H9 (cell line): ENCODE data around the gene GABARAP. TPM values are rescaled to one million over a fixed set of nuclear protein-coding genes. Genes with fewer than 3 reads are reported as not detected.
A peak's percentile ranks its signal among the peaks of the same experiment; 100 is the strongest.

ENCODE experiments used
- DNase-seq: peaks from one replicate; pipeline ENCODE4 v3.0.0-alpha.2; 2017
- H2AFZ ChIP-seq: one replicate; pipeline ENCODE4 v1.6.1; 2013; ENCODE audit warnings: mild to moderate bottlenecking, low read length, control low read depth, moderate library complexity
- H2AK5ac ChIP-seq: 2 replicates; pipeline ENCODE4 v1.6.1; 2013; ENCODE audit warnings: low read length, control low read depth, mixed read lengths; ENCODE audit not compliant: insufficient read length
- H2BK120ac ChIP-seq: one replicate; pipeline ENCODE4 v1.6.1; 2013; ENCODE audit warnings: low read depth, mild to moderate bottlenecking, low read length, control low read depth, inconsistent platforms; ENCODE audit not compliant: poor library complexity, severe bottlenecking
- H2BK12ac ChIP-seq: 2 replicates; pipeline ENCODE4 v1.6.1; 2013; ENCODE audit warnings: low read length, control low read depth, mixed read lengths, low read depth; ENCODE audit not compliant: insufficient read length
- H2BK15ac ChIP-seq: 2 replicates; pipeline ENCODE4 v1.6.1; 2013; ENCODE audit warnings: low read depth, low read length, control low read depth
- H2BK20ac ChIP-seq: one replicate; pipeline ENCODE4 v1.6.1; 2013; ENCODE audit warnings: low read depth, mild to moderate bottlenecking, low read length, control low read depth, inconsistent platforms; ENCODE audit not compliant: poor library complexity, severe bottlenecking
- H2BK5ac ChIP-seq: 2 replicates; pipeline ENCODE4 v1.6.1; 2013; ENCODE audit warnings: low read length, control low read depth, mixed read lengths; ENCODE audit not compliant: insufficient read length
- H3K14ac ChIP-seq: 2 replicates; pipeline ENCODE4 v1.6.1; 2013; ENCODE audit warnings: low read length, control low read depth; ENCODE audit not compliant: insufficient read depth
- H3K18ac ChIP-seq: 2 replicates; pipeline ENCODE4 v1.6.1; 2013; ENCODE audit warnings: low read depth, mild to moderate bottlenecking, mixed read lengths, low read length, control low read depth; ENCODE audit not compliant: insufficient read length
- H3K23ac ChIP-seq: 2 replicates; pipeline ENCODE4 v1.6.1; 2013; ENCODE audit warnings: low read length, control low read depth, mixed read lengths, low read depth; ENCODE audit not compliant: insufficient read length
- H3K23me2 ChIP-seq: 2 replicates; pipeline ENCODE4 v1.6.1; 2013; ENCODE audit warnings: low read depth, mild to moderate bottlenecking, mixed read lengths, low read length, control low read depth; ENCODE audit not compliant: insufficient read length, poor library complexity, severe bottlenecking
- H3K27ac ChIP-seq: 2 replicates; pipeline ENCODE4 v1.5.1; 2013; ENCODE audit warnings: low read length, control low read depth, mixed read lengths, low read depth; ENCODE audit not compliant: insufficient read length
- H3K27me3 ChIP-seq: 2 replicates; pipeline ENCODE4 v1.6.1; 2013; ENCODE audit warnings: low read length, control low read depth, inconsistent platforms; ENCODE audit not compliant: insufficient read depth
- H3K4ac ChIP-seq: 2 replicates; pipeline ENCODE4 v1.6.1; 2013; ENCODE audit warnings: low read depth, mild to moderate bottlenecking, control low read depth, inconsistent platforms, low read length, moderate library complexity
- H3K4me1 ChIP-seq: 2 replicates; pipeline ENCODE4 v1.6.1; 2013; ENCODE audit warnings: low read length, control low read depth, inconsistent platforms; ENCODE audit not compliant: insufficient read depth
- H3K4me2 ChIP-seq: 2 replicates; pipeline ENCODE4 v1.6.1; 2013; ENCODE audit warnings: low read length, control low read depth, mixed read lengths; ENCODE audit not compliant: insufficient read length, insufficient read depth
- H3K56ac ChIP-seq: 2 replicates; pipeline ENCODE4 v1.6.1; 2013; ENCODE audit warnings: low read depth, mild to moderate bottlenecking, mixed read lengths, low read length, control low read depth; ENCODE audit not compliant: insufficient read length
- H3K79me1 ChIP-seq: 2 replicates; pipeline ENCODE4 v1.6.1; 2013; ENCODE audit warnings: low read depth, mild to moderate bottlenecking, moderate library complexity, low read length, control low read depth, inconsistent platforms; ENCODE audit not compliant: insufficient read depth, poor library complexity, severe bottlenecking
- H3K79me2 ChIP-seq: 2 replicates; pipeline ENCODE4 v1.6.1; 2013; ENCODE audit warnings: low read length, control low read depth, inconsistent platforms; ENCODE audit not compliant: insufficient read depth
- H3K9ac ChIP-seq: 2 replicates; pipeline ENCODE4 v1.6.1; 2013; ENCODE audit warnings: low read length, control low read depth, mixed read lengths; ENCODE audit not compliant: insufficient read length; ENCODE audit errors: extremely low read depth
- H3K9me3 ChIP-seq: one replicate; pipeline ENCODE4 v1.6.1; 2013; ENCODE audit warnings: low read depth, low read length, inconsistent platforms; ENCODE audit not compliant: control insufficient read depth
- H3T11ph ChIP-seq: one replicate; pipeline ENCODE4 v1.6.1; 2013; ENCODE audit warnings: mild to moderate bottlenecking, low read length, control low read depth, inconsistent platforms
- H4K20me1 ChIP-seq: one replicate; pipeline ENCODE4 v1.6.1; 2013; ENCODE audit not compliant: control insufficient read depth, insufficient read length, insufficient read depth
- H4K5ac ChIP-seq: 2 replicates; pipeline ENCODE4 v1.6.1; 2013; ENCODE audit warnings: low read depth, mild to moderate bottlenecking, mixed read lengths, low read length, control low read depth; ENCODE audit not compliant: insufficient read length
- H4K8ac ChIP-seq: replicated peaks from 2 replicates; pipeline ENCODE4 v1.6.1; 2013; ENCODE audit warnings: low read length, control low read depth, mixed read lengths, low read depth; ENCODE audit not compliant: insufficient read length
- H4K91ac ChIP-seq: 2 replicates; pipeline ENCODE4 v1.6.1; 2013; ENCODE audit warnings: low read depth, mild to moderate bottlenecking, moderate library complexity, mixed read lengths, low read length, control low read depth; ENCODE audit not compliant: insufficient read length
- H3K27ac Mint-ChIP-seq, 3 experiments: 2 replicates in 2 of 3; 3 replicates in 1 of 3; pipeline ENCODE4 v1.8.0; 2020 to 2021; ENCODE audit warnings: mixed read lengths in 3 of 3, mild to moderate bottlenecking in 1 of 3, moderate library complexity in 1 of 3
- H3K27me3 Mint-ChIP-seq: 2 replicates; pipeline ENCODE4 v1.8.0; 2021; ENCODE audit warnings: low read depth, mild to moderate bottlenecking, moderate library complexity, mixed read lengths
- H3K36me3 Mint-ChIP-seq, 3 experiments: 2 replicates in 2 of 3; 3 replicates in 1 of 3; pipeline ENCODE4 v1.8.0; 2020 to 2021; ENCODE audit warnings: low read depth in 3 of 3, mixed read lengths in 3 of 3; ENCODE audit not compliant: insufficient read depth in 1 of 3
- H3K4me1 Mint-ChIP-seq, 2 experiments: 2 replicates each; pipeline ENCODE4 v1.8.0; 2020; ENCODE audit warnings: mixed read lengths in 2 of 2
- H3K4me3 Mint-ChIP-seq, 2 experiments: 2 replicates in 1 of 2; 3 replicates in 1 of 2; pipeline ENCODE4 v1.8.0; 2020 to 2021; ENCODE audit warnings: mild to moderate bottlenecking in 2 of 2, mixed read lengths in 2 of 2, moderate library complexity in 1 of 2
- H3K9me3 Mint-ChIP-seq, 2 experiments: 2 replicates in 1 of 2; 3 replicates in 1 of 2; pipeline ENCODE4 v1.8.0; 2020; ENCODE audit warnings: mild to moderate bottlenecking in 2 of 2, mixed read lengths in 2 of 2, moderate library complexity in 1 of 2
- CTCF ChIP-seq: fragments of 200-600 bp; sonication (generic); conservative IDR thresholded peaks from 3 replicates; pipeline ENCODE4 v1.8.0; 2021; ENCODE audit warnings: antibody characterized with exemption, mild to moderate bottlenecking
- WGBS: extraction: QIAGEN DNeasy Blood & Tissue Kit; methylation state at CpG from one replicate; pipeline ENCODE4 v1.1.7; 2013; ENCODE audit warnings: missing lambda C conversion rate, low lambda C conversion rate, mixed read lengths; ENCODE audit not compliant: insufficient read length; ENCODE audit errors: extremely low coverage; 5-methylcytosine and 5-hydroxymethylcytosine counted together
- total RNA-seq: library from RNA; stranded (reverse); gene quantifications from 2 replicates; pipeline ENCODE4 v1.2.1, GENCODE V29; 2021

The GABARAP gene
- total RNA-seq, 1 experiment from 2014 or later: 261 TPM

DNA sequence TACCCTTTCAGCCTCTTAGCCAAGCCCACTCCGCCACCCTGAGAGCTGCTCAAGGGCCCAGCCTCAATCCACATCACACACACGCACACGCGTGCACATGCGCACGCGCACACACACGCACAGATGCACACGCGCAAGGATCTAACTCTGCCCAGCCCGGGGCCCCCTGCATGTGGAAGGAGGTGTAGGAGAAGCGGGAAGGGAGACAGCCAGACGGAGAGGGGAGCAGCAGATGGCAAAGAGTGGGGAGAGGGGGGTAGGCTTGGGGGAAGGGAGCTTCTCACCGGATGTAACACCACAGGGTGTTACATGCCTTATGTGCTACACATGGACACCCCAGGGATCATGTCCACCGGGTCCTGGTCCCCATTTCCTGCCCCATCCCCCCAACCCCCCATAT is 37.9 kb downstream of the GABARAP start:
- no peak overlapping the region; the same call in 1 of the 2 replicates for H3K4ac ChIP-seq
- no peak overlapping the region for H4K8ac ChIP-seq
- no peak overlapping the region for H3K56ac ChIP-seq
- H2BK120ac ChIP-seq: no peak overlapping the region
- H3K27ac ChIP-seq: no peak overlapping the region
- no peak overlapping the region for H2BK20ac ChIP-seq
- H3K79me2 ChIP-seq: no peaks in the 10 kb centered on the region
- H3K23me2 ChIP-seq: peaks cover 5% of the 10 kb centered on the region
- peaks cover 28 to 43% of the 10 kb centered on the region in 2 experiments for H3K4me1 Mint-ChIP-seq
- no peaks in the 10 kb centered on the region; the same call in none of the 2 replicates for H3K27me3 Mint-ChIP-seq
- peak overlapping the region; percentile 66 to 83 for H3K4me3 Mint-ChIP-seq
- H3K4me1 ChIP-seq: peaks cover 9% of the 10 kb centered on the region; the same call in 1 of the 2 replicates
- H2BK12ac ChIP-seq: no peak overlapping the region
- no peaks in the 10 kb centered on the region for H3K79me1 ChIP-seq
- TF ChIP-seq CTCF: no peak
- no peak overlapping the region for H4K5ac ChIP-seq
- peak overlapping the region; percentile 63 for H3K4me2 ChIP-seq
- H2AK5ac ChIP-seq: no peak overlapping the region
- H2BK15ac ChIP-seq: no peak overlapping the region
- H3T11ph ChIP-seq: no peak overlapping the region
- no peak overlapping the region for H4K91ac ChIP-seq
- WGBS: no CpG with 5 or more reads among the region's 15 CpGs
- H3K27me3 ChIP-seq: no peaks in the 10 kb centered on the region
- no peak overlapping the region for H2BK5ac ChIP-seq
- H3K9ac ChIP-seq: no peak overlapping the region
- H2AFZ ChIP-seq: no peak overlapping the region
- H3K9me3 Mint-ChIP-seq: no peaks in the 10 kb centered on the region
- peaks cover 22 to 38% (median 30%) of the 10 kb centered on the region in 3 experiments for H3K36me3 Mint-ChIP-seq
- H3K9me3 ChIP-seq: no peaks in the 10 kb centered on the region
- peak overlapping the region; percentile 34 to 97 (median 70); a peak in 4 of 7 replicates for H3K27ac Mint-ChIP-seq
- H3K18ac ChIP-seq: peak overlapping the region; percentile 3
- 0 out of 2 replicates have a peak overlapping the region, but pooled peaks have one; percentile 0 for H3K14ac ChIP-seq
- no peak for DNase-seq
- H4K20me1 ChIP-seq: no peaks in the 10 kb centered on the region
- no peak overlapping the region for H3K23ac ChIP-seq
